B cell (primary cell): ENCODE measurements around the gene TAS1R1.

Experiments used
- EZH2 ChIP-seq: IDR thresholded peaks from 2 replicates; pipeline ENCODE4 v1.6.1; 2012; ENCODE audit warnings: borderline replicate concordance, low read depth, mild to moderate bottlenecking, moderate library complexity, low read length; ENCODE audit not compliant: insufficient read depth, poor library complexity, severe bottlenecking
- TF ChIP-seq, protein P1 (sequence below): fragments of 200-600 bp; IDR thresholded peaks from one replicate; pipeline ENCODE4 v1.8.0; 2022; ENCODE audit warnings: antibody characterized with exemption, mild to moderate bottlenecking

DNA sequence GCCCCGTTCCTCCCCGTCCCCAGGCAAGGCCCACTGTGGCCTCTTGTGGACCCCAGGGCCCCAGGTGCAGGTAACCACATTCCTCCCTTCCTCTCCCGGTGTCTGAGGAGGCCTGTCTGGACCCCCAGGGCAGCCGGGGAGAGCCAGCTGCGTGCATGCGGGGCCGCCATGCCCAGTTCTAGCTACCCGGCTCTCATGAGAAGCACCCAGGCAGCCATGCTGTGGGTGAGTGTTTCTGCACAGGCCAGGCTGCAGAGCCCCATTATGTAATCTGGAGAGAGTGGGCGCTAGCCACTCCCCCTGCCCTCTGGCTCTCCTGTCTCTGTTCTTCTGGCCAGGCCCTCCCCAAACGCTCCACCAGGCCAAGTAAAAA lies 45.2 kb upstream of the TAS1R1 start:
- TF ChIP-seq, protein P1, sequence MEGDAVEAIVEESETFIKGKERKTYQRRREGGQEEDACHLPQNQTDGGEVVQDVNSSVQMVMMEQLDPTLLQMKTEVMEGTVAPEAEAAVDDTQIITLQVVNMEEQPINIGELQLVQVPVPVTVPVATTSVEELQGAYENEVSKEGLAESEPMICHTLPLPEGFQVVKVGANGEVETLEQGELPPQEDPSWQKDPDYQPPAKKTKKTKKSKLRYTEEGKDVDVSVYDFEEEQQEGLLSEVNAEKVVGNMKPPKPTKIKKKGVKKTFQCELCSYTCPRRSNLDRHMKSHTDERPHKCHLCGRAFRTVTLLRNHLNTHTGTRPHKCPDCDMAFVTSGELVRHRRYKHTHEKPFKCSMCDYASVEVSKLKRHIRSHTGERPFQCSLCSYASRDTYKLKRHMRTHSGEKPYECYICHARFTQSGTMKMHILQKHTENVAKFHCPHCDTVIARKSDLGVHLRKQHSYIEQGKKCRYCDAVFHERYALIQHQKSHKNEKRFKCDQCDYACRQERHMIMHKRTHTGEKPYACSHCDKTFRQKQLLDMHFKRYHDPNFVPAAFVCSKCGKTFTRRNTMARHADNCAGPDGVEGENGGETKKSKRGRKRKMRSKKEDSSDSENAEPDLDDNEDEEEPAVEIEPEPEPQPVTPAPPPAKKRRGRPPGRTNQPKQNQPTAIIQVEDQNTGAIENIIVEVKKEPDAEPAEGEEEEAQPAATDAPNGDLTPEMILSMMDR: no peak
- TF ChIP-seq EZH2: no peak
